Hepatocyte (in vitro differentiated cells): ENCODE results near the gene ABCG4. TPM values are rescaled to one million over a fixed set of nuclear protein-coding genes. Genes with fewer than 3 reads are reported as not detected.

Experiments
- DNase-seq: peaks from one replicate; pipeline ENCODE4 v3.0.0-alpha.2; 2016; ENCODE audit warnings: low spot score
- H2AFZ ChIP-seq: fragments of 200-600 bp; sonication (generic); 2 replicates; pipeline ENCODE4 v1.6.0; 2016; ENCODE audit warnings: antibody characterized with exemption, mild to moderate bottlenecking
- H3K27ac ChIP-seq: fragments of 200-600 bp; sonication (generic); 2 replicates; pipeline ENCODE4 v1.5.1; 2016; ENCODE audit warnings: mild to moderate bottlenecking
- H3K27me3 ChIP-seq: fragments of 200-600 bp; sonication (generic); 2 replicates; pipeline ENCODE4 v1.6.1; 2016
- H3K36me3 ChIP-seq: fragments of 200-600 bp; sonication (generic); replicated peaks from 2 replicates; pipeline ENCODE4 v1.5.1; 2016; ENCODE audit warnings: low read depth; ENCODE audit not compliant: insufficient read depth
- H3K4me1 ChIP-seq: fragments of 200-600 bp; sonication (generic); 2 replicates; pipeline ENCODE4 v1.5.1; 2016; ENCODE audit warnings: mild to moderate bottlenecking, moderate library complexity; ENCODE audit not compliant: insufficient read depth
- H3K4me2 ChIP-seq: fragments of 200-600 bp; sonication (generic); 2 replicates; pipeline ENCODE4 v1.6.0; 2016
- H3K4me3 ChIP-seq: fragments of 200-600 bp; sonication (generic); 2 replicates; pipeline ENCODE4 v1.5.1; 2016; ENCODE audit warnings: mild to moderate bottlenecking
- H3K79me2 ChIP-seq: fragments of 200-600 bp; sonication (generic); 2 replicates; pipeline ENCODE4 v1.6.0; 2017; ENCODE audit warnings: mild to moderate bottlenecking
- H3K9me2 ChIP-seq: fragments of 200-600 bp; sonication (generic); replicated peaks from 2 replicates; pipeline ENCODE4 v1.6.0; 2017; ENCODE audit warnings: mild to moderate bottlenecking; ENCODE audit not compliant: insufficient read depth
- H3K9me3 ChIP-seq: fragments of 200-600 bp; sonication (generic); 2 replicates; pipeline ENCODE4 v1.5.1; 2016; ENCODE audit warnings: low read depth, mild to moderate bottlenecking
- H4K20me1 ChIP-seq: fragments of 200-600 bp; sonication (generic); 2 replicates; pipeline ENCODE4 v1.6.0; 2016; ENCODE audit warnings: mild to moderate bottlenecking; ENCODE audit not compliant: insufficient read depth, poor library complexity, severe bottlenecking
- CTCF ChIP-seq: fragments of 200-600 bp; sonication (generic); IDR thresholded peaks from 2 replicates; pipeline ENCODE4 v1.5.1; 2016; ENCODE audit warnings: antibody characterized with exemption, mild to moderate bottlenecking; ENCODE audit not compliant: poor library complexity
- EZH2 ChIP-seq: fragments of 200-600 bp; sonication (generic); IDR thresholded peaks from 2 replicates; pipeline ENCODE4 v1.6.1; 2016; ENCODE audit warnings: antibody characterized with exemption, mild to moderate bottlenecking, borderline replicate concordance
- EZH2phosphoT487 ChIP-seq: fragments of 200-600 bp; sonication (generic); IDR thresholded peaks from one replicate; pipeline ENCODE4 v1.6.1; 2018; ENCODE audit warnings: antibody characterized with exemption, mild to moderate bottlenecking, low read depth, moderate library complexity; ENCODE audit not compliant: unreplicated experiment, severe bottlenecking
- WGBS: methylation state at CpG from one replicate; pipeline ENCODE4 v1.1.6; 2016; ENCODE audit warnings: low lambda C conversion rate; ENCODE audit errors: missing lambda C conversion rate; 5-methylcytosine and 5-hydroxymethylcytosine counted together
- polyA plus RNA-seq: library from polyadenylated mRNA; unstranded; fragments of >200 nt; fragmentation: Nextera tagmentation; extraction: Ambion mirVana; gene quantifications from 2 replicates; pipeline ENCODE4 v1.2.1, GENCODE V29; 2016
- total RNA-seq: library from RNA; depleted of rRNA; stranded (reverse); fragments of >200 nt; gene quantifications from 2 replicates; pipeline ENCODE4 v1.2.3, GENCODE V29; 2014

Gene ABCG4
- total and polyA plus RNA-seq, 2 experiments from 2014 or later: 0.45 TPM; not detected in 1

GRCh38 chr11:119154178-119154577 lies 5.3 kb downstream of the ABCG4 start:
- Histone ChIP-seq H3K9me3 (no peaks in the 10 kb centered on the region), H3K4me1 (no peaks in the 10 kb centered on the region), H4K20me1 (no peaks in the 10 kb centered on the region), H3K79me2 (no peaks in the 10 kb centered on the region), H3K36me3 (no peaks in the 10 kb centered on the region), H3K4me3 (no peak overlapping the region), H3K4me2 (no peak overlapping the region), H2AFZ (no peak overlapping the region), H3K27me3 (peaks cover 22% of the 10 kb centered on the region), H3K27ac (no peak overlapping the region), H3K9me2 (no peaks in the 10 kb centered on the region)
- DNase-seq: no peak
- 94% methylated on average over 6 of the region's 6 CpGs for WGBS
- no peak for TF ChIP-seq CTCF
- TF ChIP-seq EZH2: no peak

- H3K9me3 ChIP-seq: no peaks in the 10 kb centered on the region
- DNase-seq: no peak
- no peaks in the 10 kb centered on the region for H3K4me1 ChIP-seq
- H2AFZ ChIP-seq: no peak overlapping the region
- TF ChIP-seq CTCF: no peak
- H3K4me3 ChIP-seq: no peak overlapping the region
- no peaks in the 10 kb centered on the region for H3K79me2 ChIP-seq
- no peak overlapping the region for H3K27ac ChIP-seq
- H3K27me3 ChIP-seq: peaks cover 4% of the 10 kb centered on the region
- 57% methylated on average over 8 of the region's 8 CpGs for WGBS
- H3K9me2 ChIP-seq: no peaks in the 10 kb centered on the region
- H3K4me2 ChIP-seq: no peak overlapping the region
- no peaks in the 10 kb centered on the region for H4K20me1 ChIP-seq
- H3K36me3 ChIP-seq: no peaks in the 10 kb centered on the region
Measured at GRCh38 chr11:119155733-119156492, 7.1 kb downstream of the ABCG4 start.

DNA sequence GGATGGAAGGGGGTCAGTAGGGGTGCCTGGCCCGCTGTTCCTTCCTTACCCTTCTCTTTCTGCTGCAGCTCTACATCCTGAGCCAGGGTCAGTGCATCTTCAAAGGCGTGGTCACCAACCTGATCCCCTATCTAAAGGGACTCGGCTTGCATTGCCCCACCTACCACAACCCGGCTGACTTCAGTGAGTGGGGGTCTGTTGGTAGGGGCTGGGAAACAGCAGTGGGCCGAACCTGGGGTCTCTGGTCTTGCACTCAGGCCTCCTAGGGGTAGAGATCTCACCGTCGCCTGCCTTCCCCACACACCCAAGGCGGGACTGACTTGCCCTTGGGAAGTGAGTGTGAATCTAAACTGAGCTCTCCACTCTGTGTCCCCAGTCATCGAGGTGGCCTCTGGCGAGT lies 7.6 kb downstream of the ABCG4 start:
- Histone ChIP-seq H3K27ac (no peak overlapping the region), H3K4me3 (no peak overlapping the region), H3K9me2 (no peaks in the 10 kb centered on the region), H3K79me2 (no peaks in the 10 kb centered on the region), H2AFZ (no peak overlapping the region), H3K27me3 (no peaks in the 10 kb centered on the region), H3K36me3 (no peaks in the 10 kb centered on the region), H3K9me3 (no peaks in the 10 kb centered on the region), H4K20me1 (no peaks in the 10 kb centered on the region), H3K4me2 (no peak overlapping the region), H3K4me1 (no peaks in the 10 kb centered on the region)
- 89% methylated on average over 10 of the region's 10 CpGs for WGBS
- DNase-seq: no peak
- TF ChIP-seq EZH2phosphoT487 (no peak), EZH2 (no peak)

- DNase-seq: no peak
- Histone ChIP-seq H3K79me2 (no peaks in the 10 kb centered on the region), H3K4me3 (no peak overlapping the region), H3K9me2 (no peaks in the 10 kb centered on the region), H3K27ac (no peak overlapping the region), H3K9me3 (no peaks in the 10 kb centered on the region), H3K27me3 (no peaks in the 10 kb centered on the region), H2AFZ (no peak overlapping the region), H3K4me1 (no peaks in the 10 kb centered on the region), H4K20me1 (no peaks in the 10 kb centered on the region), H3K36me3 (no peaks in the 10 kb centered on the region), H3K4me2 (no peak overlapping the region)
- WGBS: 67% methylated on average over 3 of the region's 3 CpGs
- TF ChIP-seq CTCF (no peak), EZH2 (no peak), EZH2phosphoT487 (no peak)
Measured at GRCh38 chr11:119157063-119157462, 8.2 kb downstream of the ABCG4 start.
